Measurements from ENCODE around the gene KLHL13. TPM values are rescaled to one million over a fixed set of nuclear protein-coding genes. Genes with fewer than 3 reads are reported as not detected.
"Not testable (repeated sequence)": the region's sequence is repeated elsewhere in the genome, so short reads cannot be mapped to it uniquely, and the experiment has no call there.

Gene KLHL13
- total RNA-seq, 1 donor from 2014 or later, result 10.2 TPM

- no peak for DNase-seq (ENCODE audit: extremely low spot score, unreplicated experiment)
- no peak overlapping the region for H3K27ac Mint-ChIP-seq
- no peak overlapping the region for H3K4me3 Mint-ChIP-seq
- H3K4me1 Mint-ChIP-seq (ENCODE audit: unreplicated experiment), result no peaks in the 10 kb centered on the region
- no peak for TF ChIP-seq CTCF (conservative IDR thresholded peaks at IDR 0.05)
- peaks cover 5% of the 10 kb centered on the region for H3K9me3 Mint-ChIP-seq
- H3K27me3 Mint-ChIP-seq, result no peaks in the 10 kb centered on the region
- peaks cover 7% of the 10 kb centered on the region for H3K36me3 Mint-ChIP-seq
Measured at GRCh38 chrX:118025226-118025625, 91.4 kb downstream of the KLHL13 start.

- H3K9me3 Mint-ChIP-seq, result peaks cover 5% of the 10 kb centered on the region
- peaks cover 7% of the 10 kb centered on the region for H3K36me3 Mint-ChIP-seq
- no peak for DNase-seq (ENCODE audit: extremely low spot score, unreplicated experiment)
- H3K4me3 Mint-ChIP-seq, result no peak overlapping the region
- no peak for TF ChIP-seq CTCF (conservative IDR thresholded peaks at IDR 0.05)
- no peaks in the 10 kb centered on the region for H3K4me1 Mint-ChIP-seq (ENCODE audit: unreplicated experiment)
- H3K27me3 Mint-ChIP-seq, result no peaks in the 10 kb centered on the region
- no peak overlapping the region for H3K27ac Mint-ChIP-seq
Measured at GRCh38 chrX:118024482-118024881, 92.1 kb downstream of the KLHL13 start.

GRCh38 chrX:118022753-118023152, 93.9 kb downstream of the KLHL13 start:
- Mint-ChIP-seq H3K36me3 (peaks cover 7% of the 10 kb centered on the region), H3K4me1 (ENCODE audit: unreplicated experiment) (no peaks in the 10 kb centered on the region), H3K9me3 (peaks cover 5% of the 10 kb centered on the region), H3K4me3 (no peak overlapping the region), H3K27me3 (no peaks in the 10 kb centered on the region), H3K27ac (no peak overlapping the region)
- TF ChIP-seq CTCF (conservative IDR thresholded peaks at IDR 0.05), result no peak
- no peak for DNase-seq (ENCODE audit: extremely low spot score, unreplicated experiment)

GRCh38 chrX:118016422-118016821, 100.2 kb downstream of the KLHL13 start:
- H3K9me3 Mint-ChIP-seq, result peaks cover 3% of the 10 kb centered on the region
- H3K27ac Mint-ChIP-seq, result no peak overlapping the region
- no peak for TF ChIP-seq CTCF (conservative IDR thresholded peaks at IDR 0.05)
- no peaks in the 10 kb centered on the region for H3K36me3 Mint-ChIP-seq
- no peak overlapping the region for H3K4me3 Mint-ChIP-seq
- DNase-seq (ENCODE audit: extremely low spot score, unreplicated experiment), result no peak
- no peaks in the 10 kb centered on the region for H3K4me1 Mint-ChIP-seq (ENCODE audit: unreplicated experiment)
- no peaks in the 10 kb centered on the region for H3K27me3 Mint-ChIP-seq

- not testable (repeated sequence) for H3K27me3 Mint-ChIP-seq, H3K27ac Mint-ChIP-seq
Measured at GRCh38 chrX:118002417-118002816, 114.2 kb downstream of the KLHL13 start.

GRCh38 chrX:118000518-118000917, 116.1 kb downstream of the KLHL13 start:
- H3K4me3 Mint-ChIP-seq, result no peak overlapping the region

More at GRCh38 chrX:118002417-118002816, 114.2 kb downstream of the KLHL13 start:
- not testable (repeated sequence) for H3K36me3 Mint-ChIP-seq; H3K4me1 Mint-ChIP-seq (ENCODE audit: unreplicated experiment); H3K4me3 Mint-ChIP-seq; H3K9me3 Mint-ChIP-seq; DNase-seq (ENCODE audit: extremely low spot score, unreplicated experiment)

More at GRCh38 chrX:118000518-118000917, 116.1 kb downstream of the KLHL13 start:
- DNase-seq (ENCODE audit: extremely low spot score, unreplicated experiment), result no peak
- H3K27me3 Mint-ChIP-seq, result no peaks in the 10 kb centered on the region
- TF ChIP-seq CTCF (conservative IDR thresholded peaks at IDR 0.05), result no peak
- no peaks in the 10 kb centered on the region for H3K4me1 Mint-ChIP-seq (ENCODE audit: unreplicated experiment)
- no peaks in the 10 kb centered on the region for H3K9me3 Mint-ChIP-seq
- H3K27ac Mint-ChIP-seq, result no peak overlapping the region
- peaks cover 4% of the 10 kb centered on the region for H3K36me3 Mint-ChIP-seq

Data from type B pancreatic cell (in vitro differentiated cells).